Measurements from ENCODE around the gene IFITM5.
"Not testable (repeated sequence)": the region's sequence is repeated elsewhere in the genome, so short reads cannot be mapped to it uniquely, and the experiment has no call there.

The IFITM5 gene

GRCh38 chr11:295351-296170, 3.8 kb downstream of the IFITM5 start:
- no peak for DNase-seq (ENCODE audit: low spot score)

- DNase-seq (ENCODE audit: low spot score), result no peak
Observed at GRCh38 chr11:294780-295179, 4.5 kb downstream of the IFITM5 start.

GRCh38 chr11:293852-294661, 5.3 kb downstream of the IFITM5 start:
- no peak for DNase-seq (ENCODE audit: low spot score)

- DNase-seq (ENCODE audit: low spot score), result no peak
Observed at GRCh38 chr11:293271-293851, 6.0 kb downstream of the IFITM5 start.

- no peak for DNase-seq (ENCODE audit: low spot score)
Observed at GRCh38 chr11:292211-293121, 6.9 kb downstream of the IFITM5 start.

- no peak for DNase-seq (ENCODE audit: low spot score)
Observed at GRCh38 chr11:291281-292210, 7.8 kb downstream of the IFITM5 start.

GRCh38 chr11:290621-291231, 8.6 kb downstream of the IFITM5 start:
- DNase-seq (ENCODE audit: low spot score), result no peak

- no peak for DNase-seq (ENCODE audit: low spot score)
Observed at GRCh38 chr11:289712-290620, 9.4 kb downstream of the IFITM5 start.

- no peak for DNase-seq (ENCODE audit: low spot score)
Observed at GRCh38 chr11:289398-289711, 10.0 kb downstream of the IFITM5 start.

- peak; percentile 94 for DNase-seq (ENCODE audit: low spot score)
Observed at GRCh38 chr11:288478-289397, 10.6 kb downstream of the IFITM5 start, which contains the start of gene PGGHG. PGGHG (plus strand) TSS chr11:289126; CDS start chr11:289817, 691 bp downstream.

GRCh38 chr11:287821-288477, 11.4 kb downstream of the IFITM5 start:
- no peak for DNase-seq (ENCODE audit: low spot score)

GRCh38 chr11:286977-287820, 12.1 kb downstream of the IFITM5 start:
- not testable (repeated sequence) for DNase-seq (ENCODE audit: low spot score)

GRCh38 chr11:285894-286220, 13.5 kb downstream of the IFITM5 start:
- DNase-seq (ENCODE audit: low spot score), result no peak

- no peak for DNase-seq (ENCODE audit: low spot score)
Observed at GRCh38 chr11:285021-285893, 14.1 kb downstream of the IFITM5 start.

GRCh38 chr11:284105-285020, 15.0 kb downstream of the IFITM5 start:
- DNase-seq (ENCODE audit: low spot score), result no peak

Data from HuH-7 (cell line).